Measurements from ENCODE around the gene NXF1. TPM values are rescaled to one million over a fixed set of nuclear protein-coding genes. Genes with fewer than 3 reads are reported as not detected.

NXF1 gene
- total RNA-seq, 1 donor = 31.1 TPM

GRCh38 chr11:62796281-62796680 lies 9.0 kb downstream of the NXF1 start:
- peaks cover 6% of the 10 kb centered on the region for H3K4me1 ChIP-seq (ENCODE audit: insufficient read depth, low read length)
- peaks cover 10% of the 10 kb centered on the region for H4K20me1 ChIP-seq (ENCODE audit: insufficient read depth, low read length)
- peaks cover 9% of the 10 kb centered on the region for H3K79me2 ChIP-seq (ENCODE audit: insufficient read depth, low read length)
- no peak overlapping the region for H3K4me3 ChIP-seq (ENCODE audit: insufficient read depth, low read length)
- DNase-seq (ENCODE audit: insufficient read length, low spot score, missing footprints) = no peak
- no peak overlapping the region for H3K4me2 ChIP-seq (ENCODE audit: insufficient read depth, low read length)
- TF ChIP-seq, protein P1, sequence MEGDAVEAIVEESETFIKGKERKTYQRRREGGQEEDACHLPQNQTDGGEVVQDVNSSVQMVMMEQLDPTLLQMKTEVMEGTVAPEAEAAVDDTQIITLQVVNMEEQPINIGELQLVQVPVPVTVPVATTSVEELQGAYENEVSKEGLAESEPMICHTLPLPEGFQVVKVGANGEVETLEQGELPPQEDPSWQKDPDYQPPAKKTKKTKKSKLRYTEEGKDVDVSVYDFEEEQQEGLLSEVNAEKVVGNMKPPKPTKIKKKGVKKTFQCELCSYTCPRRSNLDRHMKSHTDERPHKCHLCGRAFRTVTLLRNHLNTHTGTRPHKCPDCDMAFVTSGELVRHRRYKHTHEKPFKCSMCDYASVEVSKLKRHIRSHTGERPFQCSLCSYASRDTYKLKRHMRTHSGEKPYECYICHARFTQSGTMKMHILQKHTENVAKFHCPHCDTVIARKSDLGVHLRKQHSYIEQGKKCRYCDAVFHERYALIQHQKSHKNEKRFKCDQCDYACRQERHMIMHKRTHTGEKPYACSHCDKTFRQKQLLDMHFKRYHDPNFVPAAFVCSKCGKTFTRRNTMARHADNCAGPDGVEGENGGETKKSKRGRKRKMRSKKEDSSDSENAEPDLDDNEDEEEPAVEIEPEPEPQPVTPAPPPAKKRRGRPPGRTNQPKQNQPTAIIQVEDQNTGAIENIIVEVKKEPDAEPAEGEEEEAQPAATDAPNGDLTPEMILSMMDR (IDR thresholded peaks at IDR 0.05; ENCODE audit: extremely low read depth, low read depth, low read length) = no peak
- H3K27ac ChIP-seq (ENCODE audit: low read depth, low read length) = no peak overlapping the region
- H2AFZ ChIP-seq (ENCODE audit: low read length) = no peak overlapping the region
- peaks cover 89% of the 10 kb centered on the region for H3K36me3 ChIP-seq (ENCODE audit: insufficient read depth, low read length)
- H3K27me3 ChIP-seq (ENCODE audit: insufficient read depth, low read length) = no peaks in the 10 kb centered on the region
- H3K9me3 ChIP-seq (ENCODE audit: low read depth, low read length) = no peaks in the 10 kb centered on the region

DNA sequence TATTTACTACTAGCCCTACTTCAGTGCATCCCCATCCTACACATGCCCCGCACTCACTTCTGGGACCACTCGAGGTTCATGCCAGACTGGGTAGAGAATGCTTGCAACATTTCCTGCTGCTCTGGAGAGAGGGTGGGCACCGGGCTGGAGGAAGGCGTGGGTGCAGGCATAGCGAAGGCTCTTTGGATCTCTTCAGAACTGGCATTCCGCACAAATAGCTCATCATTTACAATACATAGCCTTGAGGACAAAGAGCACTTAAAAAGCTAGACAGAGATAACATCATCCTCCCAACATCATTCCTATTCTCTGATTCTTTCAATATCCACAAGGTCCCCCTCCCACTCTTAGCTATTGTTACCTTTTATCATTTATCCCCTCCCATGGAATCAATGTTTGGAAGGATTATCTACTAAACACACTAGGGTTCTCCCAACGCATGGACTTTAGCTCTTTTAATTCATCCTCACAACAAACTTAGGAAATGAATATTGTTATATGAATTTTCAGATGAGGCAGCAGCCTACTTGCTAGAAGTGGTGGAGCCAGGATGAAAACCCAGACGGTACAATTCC lies 11.0 kb downstream of the NXF1 start:
- H3K4me1 ChIP-seq (ENCODE audit: insufficient read depth, low read length) = peaks cover 16% of the 10 kb centered on the region
- no peaks in the 10 kb centered on the region for H3K9me3 ChIP-seq (ENCODE audit: low read depth, low read length)
- H3K4me2 ChIP-seq (ENCODE audit: insufficient read depth, low read length) = no peak overlapping the region
- peaks cover 80% of the 10 kb centered on the region for H3K36me3 ChIP-seq (ENCODE audit: insufficient read depth, low read length)
- H3K79me2 ChIP-seq (ENCODE audit: insufficient read depth, low read length) = peaks cover 23% of the 10 kb centered on the region
- no peak overlapping the region for H3K4me3 ChIP-seq (ENCODE audit: insufficient read depth, low read length)
- H3K27me3 ChIP-seq (ENCODE audit: insufficient read depth, low read length) = no peaks in the 10 kb centered on the region
- TF ChIP-seq, protein P1 (IDR thresholded peaks at IDR 0.05; ENCODE audit: extremely low read depth, low read depth, low read length) = no peak
- H2AFZ ChIP-seq (ENCODE audit: low read length) = no peak overlapping the region
- H4K20me1 ChIP-seq (ENCODE audit: insufficient read depth, low read length) = peaks cover 12% of the 10 kb centered on the region
- no peak for DNase-seq (ENCODE audit: insufficient read length, low spot score, missing footprints)
- H3K27ac ChIP-seq (ENCODE audit: low read depth, low read length) = no peak overlapping the region

- H3K36me3 ChIP-seq (ENCODE audit: insufficient read depth, low read length) = peaks cover 67% of the 10 kb centered on the region
- no peak for DNase-seq (ENCODE audit: insufficient read length, low spot score, missing footprints)
- peaks cover 36% of the 10 kb centered on the region for H3K79me2 ChIP-seq (ENCODE audit: insufficient read depth, low read length)
- no peaks in the 10 kb centered on the region for H3K9me3 ChIP-seq (ENCODE audit: low read depth, low read length)
- peak overlapping the region; percentile 96 for H3K4me3 ChIP-seq (ENCODE audit: insufficient read depth, low read length)
- H2AFZ ChIP-seq (ENCODE audit: low read length) = no peak overlapping the region
- H3K4me1 ChIP-seq (ENCODE audit: insufficient read depth, low read length) = peaks cover 29% of the 10 kb centered on the region
- TF ChIP-seq, protein P1 (IDR thresholded peaks at IDR 0.05; ENCODE audit: extremely low read depth, low read depth, low read length) = no peak
- H4K20me1 ChIP-seq (ENCODE audit: insufficient read depth, low read length) = peaks cover 18% of the 10 kb centered on the region
- peak overlapping the region; percentile 77 for H3K27ac ChIP-seq (ENCODE audit: low read depth, low read length)
- H3K27me3 ChIP-seq (ENCODE audit: insufficient read depth, low read length) = no peaks in the 10 kb centered on the region
- peak overlapping the region; percentile 73 for H3K4me2 ChIP-seq (ENCODE audit: insufficient read depth, low read length)
Measured at GRCh38 chr11:62792202-62792575, 13.1 kb downstream of the NXF1 start.

GRCh38 chr11:62791501-62792201 lies 13.6 kb downstream of the NXF1 start, which contains the start of gene TMEM223:
Gene TMEM223 (minus strand): TSS chr11:62792006. CDS start chr11:62791994, 12 bp downstream.
- H3K27me3 ChIP-seq (ENCODE audit: insufficient read depth, low read length) = no peaks in the 10 kb centered on the region
- H3K36me3 ChIP-seq (ENCODE audit: insufficient read depth, low read length) = peaks cover 63% of the 10 kb centered on the region
- H3K27ac ChIP-seq (ENCODE audit: low read depth, low read length) = peak within 1 kb of the TSS; percentile 77
- H3K9me3 ChIP-seq (ENCODE audit: low read depth, low read length) = no peaks in the 10 kb centered on the region
- TF ChIP-seq, protein P1 (IDR thresholded peaks at IDR 0.05; ENCODE audit: extremely low read depth, low read depth, low read length) = no peak
- H3K79me2 ChIP-seq (ENCODE audit: insufficient read depth, low read length) = peaks cover 36% of the 10 kb centered on the region
- peaks cover 29% of the 10 kb centered on the region for H3K4me1 ChIP-seq (ENCODE audit: insufficient read depth, low read length)
- peak within 1 kb of the TSS; percentile 96 for H3K4me3 ChIP-seq (ENCODE audit: insufficient read depth, low read length)
- peak within 1 kb of the TSS; percentile 73 for H3K4me2 ChIP-seq (ENCODE audit: insufficient read depth, low read length)
- H4K20me1 ChIP-seq (ENCODE audit: insufficient read depth, low read length) = peaks cover 18% of the 10 kb centered on the region
- peak; percentile 98 for DNase-seq (ENCODE audit: insufficient read length, low spot score, missing footprints)
- peak within 1 kb of the TSS; percentile 73 for H2AFZ ChIP-seq (ENCODE audit: low read length)
